GM18502 (cell line): Measurements from ENCODE around the gene CCDC194.

ENCODE experiments used
- ATAC-seq: cut with Tn5 transposase; IDR thresholded peaks from one replicate; pipeline ENCODE4 v1.9.1; 2021; ENCODE audit warnings: mild to moderate bottlenecking; ENCODE audit not compliant: unreplicated experiment, poor library complexity

The CCDC194 gene

GRCh38 chr19:17393914-17394313 is at the start of gene CCDC194:
TSS of gene CCDC194 (minus strand) at chr19:17394196. CDS start at chr19:17394158, 38 bp downstream.
- no peak for ATAC-seq

- no peak for ATAC-seq
Observed at GRCh38 chr19:17441241-17442021, 47.4 kb upstream of the CCDC194 start.

GRCh38 chr19:17436874-17437267 is 42.9 kb upstream of the CCDC194 start:
- ATAC-seq: no peak

GRCh38 chr19:17436094-17436873 is 42.3 kb upstream of the CCDC194 start:
- ATAC-seq: no peak

- no peak for ATAC-seq
Observed at GRCh38 chr19:17435218-17435617, 41.2 kb upstream of the CCDC194 start.

GRCh38 chr19:17431417-17431816 is 37.4 kb upstream of the CCDC194 start:
- ATAC-seq: no peak

GRCh38 chr19:17429641-17430113 is 35.7 kb upstream of the CCDC194 start:
- ATAC-seq: no peak

- ATAC-seq: no peak
Observed at GRCh38 chr19:17424743-17425365, 30.9 kb upstream of the CCDC194 start.

- ATAC-seq: no peak
Observed at GRCh38 chr19:17423429-17424208, 29.6 kb upstream of the CCDC194 start.

- ATAC-seq: no peak
Observed at GRCh38 chr19:17421942-17422341, 27.9 kb upstream of the CCDC194 start.

GRCh38 chr19:17420475-17420924 is 26.5 kb upstream of the CCDC194 start:
- peak; percentile 22 for ATAC-seq

- ATAC-seq: peak; percentile 85
Observed at GRCh38 chr19:17419621-17420474, 25.9 kb upstream of the CCDC194 start, which contains the start of gene MVB12A. TSS of gene MVB12A (plus strand) at chr19:17420047. CDS start at chr19:17420136, 89 bp downstream.

- no peak for ATAC-seq
Observed at GRCh38 chr19:17419154-17419620, 25.2 kb upstream of the CCDC194 start.

- ATAC-seq: no peak
Observed at GRCh38 chr19:17418710-17419109, 24.7 kb upstream of the CCDC194 start.

- no peak for ATAC-seq
Observed at GRCh38 chr19:17415121-17415520, 21.1 kb upstream of the CCDC194 start.

GRCh38 chr19:17414097-17414496 is 20.1 kb upstream of the CCDC194 start:
- no peak for ATAC-seq

GRCh38 chr19:17411801-17412200 is 17.8 kb upstream of the CCDC194 start:
- ATAC-seq: no peak

GRCh38 chr19:17409990-17410389 is 16.0 kb upstream of the CCDC194 start:
- ATAC-seq: no peak

- no peak for ATAC-seq
Observed at GRCh38 chr19:17406887-17407196, 12.8 kb upstream of the CCDC194 start.
